Stimulated activated CD4-positive, alpha-beta T cell treated with anti-CD3 and anti-CD28 coated beads, TNF-alpha, amount 100 ng/mL, for 24 hours (primary cell): ENCODE measurements around the gene EFNA5.

ENCODE experiments used
- DNase-seq, 3 experiments: peaks; one replicate each; pipeline ENCODE4 v3.0.0-alpha.2; 2020; ENCODE audit warnings: low read depth in 3 of 3

The EFNA5 gene

GRCh38 chr5:107571621-107572536 lies 98.9 kb downstream of the EFNA5 start:
- peak; percentile 73 to 84 (median 81) for DNase-seq

GRCh38 chr5:107570805-107571531 lies 99.8 kb downstream of the EFNA5 start:
- DNase-seq = no peak

GRCh38 chr5:107570181-107570580 lies 100.6 kb downstream of the EFNA5 start:
- no peak for DNase-seq

GRCh38 chr5:107567901-107568671 lies 102.7 kb downstream of the EFNA5 start:
- no peak for DNase-seq

GRCh38 chr5:107566986-107567385 lies 103.8 kb downstream of the EFNA5 start:
- no peak for DNase-seq

- no peak for DNase-seq
These were observed 104.7 kb downstream of the EFNA5 start for GRCh38 chr5:107565791-107566767.

GRCh38 chr5:107564931-107565372 lies 105.8 kb downstream of the EFNA5 start:
- no peak for DNase-seq

GRCh38 chr5:107563959-107564544 lies 106.7 kb downstream of the EFNA5 start:
- DNase-seq = no peak

- no peak for DNase-seq
These were observed 110.4 kb downstream of the EFNA5 start for GRCh38 chr5:107560377-107560776.

- DNase-seq = no peak
These were observed 111.8 kb downstream of the EFNA5 start for GRCh38 chr5:107558823-107559375.

- DNase-seq = no peak
These were observed 113.6 kb downstream of the EFNA5 start for GRCh38 chr5:107557051-107557658.

GRCh38 chr5:107556575-107556974 lies 114.2 kb downstream of the EFNA5 start:
- DNase-seq = no peak

GRCh38 chr5:107555425-107556090 lies 115.2 kb downstream of the EFNA5 start:
- DNase-seq = no peak

- no peak for DNase-seq
These were observed 115.8 kb downstream of the EFNA5 start for GRCh38 chr5:107554776-107555424.

GRCh38 chr5:107553117-107553555 lies 117.6 kb downstream of the EFNA5 start:
- DNase-seq = no peak

- DNase-seq = no peak
These were observed 119.6 kb downstream of the EFNA5 start for GRCh38 chr5:107551088-107551487.

GRCh38 chr5:107549567-107549966 lies 121.2 kb downstream of the EFNA5 start:
- no peak for DNase-seq

- no peak for DNase-seq
These were observed 122.3 kb downstream of the EFNA5 start for GRCh38 chr5:107548477-107548876.

- DNase-seq = no peak
These were observed 124.0 kb downstream of the EFNA5 start for GRCh38 chr5:107546719-107547118.
